H9 (cell line): ENCODE results near the gene CCDC148. TPM values are rescaled to one million over a fixed set of nuclear protein-coding genes. Genes with fewer than 3 reads are reported as not detected.

Experiments used
- DNase-seq: peaks from one replicate; pipeline ENCODE4 v3.0.0-alpha.2; 2017
- H2AFZ ChIP-seq: one replicate; pipeline ENCODE4 v1.6.1; 2013; ENCODE audit warnings: mild to moderate bottlenecking, low read length, control low read depth, moderate library complexity
- H2AK5ac ChIP-seq: 2 replicates; pipeline ENCODE4 v1.6.1; 2013; ENCODE audit warnings: low read length, control low read depth, mixed read lengths; ENCODE audit not compliant: insufficient read length
- H2BK120ac ChIP-seq: one replicate; pipeline ENCODE4 v1.6.1; 2013; ENCODE audit warnings: low read depth, mild to moderate bottlenecking, low read length, control low read depth, inconsistent platforms; ENCODE audit not compliant: poor library complexity, severe bottlenecking
- H2BK12ac ChIP-seq: 2 replicates; pipeline ENCODE4 v1.6.1; 2013; ENCODE audit warnings: low read length, control low read depth, mixed read lengths, low read depth; ENCODE audit not compliant: insufficient read length
- H2BK15ac ChIP-seq: 2 replicates; pipeline ENCODE4 v1.6.1; 2013; ENCODE audit warnings: low read depth, low read length, control low read depth
- H2BK20ac ChIP-seq: one replicate; pipeline ENCODE4 v1.6.1; 2013; ENCODE audit warnings: low read depth, mild to moderate bottlenecking, low read length, control low read depth, inconsistent platforms; ENCODE audit not compliant: poor library complexity, severe bottlenecking
- H2BK5ac ChIP-seq: 2 replicates; pipeline ENCODE4 v1.6.1; 2013; ENCODE audit warnings: low read length, control low read depth, mixed read lengths; ENCODE audit not compliant: insufficient read length
- H3K14ac ChIP-seq: 2 replicates; pipeline ENCODE4 v1.6.1; 2013; ENCODE audit warnings: low read length, control low read depth; ENCODE audit not compliant: insufficient read depth
- H3K18ac ChIP-seq: 2 replicates; pipeline ENCODE4 v1.6.1; 2013; ENCODE audit warnings: low read depth, mild to moderate bottlenecking, mixed read lengths, low read length, control low read depth; ENCODE audit not compliant: insufficient read length
- H3K23ac ChIP-seq: 2 replicates; pipeline ENCODE4 v1.6.1; 2013; ENCODE audit warnings: low read length, control low read depth, mixed read lengths, low read depth; ENCODE audit not compliant: insufficient read length
- H3K23me2 ChIP-seq: 2 replicates; pipeline ENCODE4 v1.6.1; 2013; ENCODE audit warnings: low read depth, mild to moderate bottlenecking, mixed read lengths, low read length, control low read depth; ENCODE audit not compliant: insufficient read length, poor library complexity, severe bottlenecking
- H3K27ac ChIP-seq: 2 replicates; pipeline ENCODE4 v1.5.1; 2013; ENCODE audit warnings: low read length, control low read depth, mixed read lengths, low read depth; ENCODE audit not compliant: insufficient read length
- H3K27me3 ChIP-seq: 2 replicates; pipeline ENCODE4 v1.6.1; 2013; ENCODE audit warnings: low read length, control low read depth, inconsistent platforms; ENCODE audit not compliant: insufficient read depth
- H3K4ac ChIP-seq: 2 replicates; pipeline ENCODE4 v1.6.1; 2013; ENCODE audit warnings: low read depth, mild to moderate bottlenecking, control low read depth, inconsistent platforms, low read length, moderate library complexity
- H3K4me1 ChIP-seq: 2 replicates; pipeline ENCODE4 v1.6.1; 2013; ENCODE audit warnings: low read length, control low read depth, inconsistent platforms; ENCODE audit not compliant: insufficient read depth
- H3K4me2 ChIP-seq: 2 replicates; pipeline ENCODE4 v1.6.1; 2013; ENCODE audit warnings: low read length, control low read depth, mixed read lengths; ENCODE audit not compliant: insufficient read length, insufficient read depth
- H3K56ac ChIP-seq: 2 replicates; pipeline ENCODE4 v1.6.1; 2013; ENCODE audit warnings: low read depth, mild to moderate bottlenecking, mixed read lengths, low read length, control low read depth; ENCODE audit not compliant: insufficient read length
- H3K79me1 ChIP-seq: 2 replicates; pipeline ENCODE4 v1.6.1; 2013; ENCODE audit warnings: low read depth, mild to moderate bottlenecking, moderate library complexity, low read length, control low read depth, inconsistent platforms; ENCODE audit not compliant: insufficient read depth, poor library complexity, severe bottlenecking
- H3K79me2 ChIP-seq: 2 replicates; pipeline ENCODE4 v1.6.1; 2013; ENCODE audit warnings: low read length, control low read depth, inconsistent platforms; ENCODE audit not compliant: insufficient read depth
- H3K9ac ChIP-seq: 2 replicates; pipeline ENCODE4 v1.6.1; 2013; ENCODE audit warnings: low read length, control low read depth, mixed read lengths; ENCODE audit not compliant: insufficient read length; ENCODE audit errors: extremely low read depth
- H3K9me3 ChIP-seq: one replicate; pipeline ENCODE4 v1.6.1; 2013; ENCODE audit warnings: low read depth, low read length, inconsistent platforms; ENCODE audit not compliant: control insufficient read depth
- H3T11ph ChIP-seq: one replicate; pipeline ENCODE4 v1.6.1; 2013; ENCODE audit warnings: mild to moderate bottlenecking, low read length, control low read depth, inconsistent platforms
- H4K20me1 ChIP-seq: one replicate; pipeline ENCODE4 v1.6.1; 2013; ENCODE audit not compliant: control insufficient read depth, insufficient read length, insufficient read depth
- H4K5ac ChIP-seq: 2 replicates; pipeline ENCODE4 v1.6.1; 2013; ENCODE audit warnings: low read depth, mild to moderate bottlenecking, mixed read lengths, low read length, control low read depth; ENCODE audit not compliant: insufficient read length
- H4K8ac ChIP-seq: replicated peaks from 2 replicates; pipeline ENCODE4 v1.6.1; 2013; ENCODE audit warnings: low read length, control low read depth, mixed read lengths, low read depth; ENCODE audit not compliant: insufficient read length
- H4K91ac ChIP-seq: 2 replicates; pipeline ENCODE4 v1.6.1; 2013; ENCODE audit warnings: low read depth, mild to moderate bottlenecking, moderate library complexity, mixed read lengths, low read length, control low read depth; ENCODE audit not compliant: insufficient read length
- H3K27ac Mint-ChIP-seq, 3 experiments: 2 replicates in 2 of 3; 3 replicates in 1 of 3; pipeline ENCODE4 v1.8.0; 2020 to 2021; ENCODE audit warnings: mixed read lengths in 3 of 3, mild to moderate bottlenecking in 1 of 3, moderate library complexity in 1 of 3
- H3K27me3 Mint-ChIP-seq: 2 replicates; pipeline ENCODE4 v1.8.0; 2021; ENCODE audit warnings: low read depth, mild to moderate bottlenecking, moderate library complexity, mixed read lengths
- H3K36me3 Mint-ChIP-seq, 3 experiments: 2 replicates in 2 of 3; 3 replicates in 1 of 3; pipeline ENCODE4 v1.8.0; 2020 to 2021; ENCODE audit warnings: low read depth in 3 of 3, mixed read lengths in 3 of 3; ENCODE audit not compliant: insufficient read depth in 1 of 3
- H3K4me1 Mint-ChIP-seq, 2 experiments: 2 replicates each; pipeline ENCODE4 v1.8.0; 2020; ENCODE audit warnings: mixed read lengths in 2 of 2
- H3K4me3 Mint-ChIP-seq, 2 experiments: 2 replicates in 1 of 2; 3 replicates in 1 of 2; pipeline ENCODE4 v1.8.0; 2020 to 2021; ENCODE audit warnings: mild to moderate bottlenecking in 2 of 2, mixed read lengths in 2 of 2, moderate library complexity in 1 of 2
- H3K9me3 Mint-ChIP-seq, 2 experiments: 2 replicates in 1 of 2; 3 replicates in 1 of 2; pipeline ENCODE4 v1.8.0; 2020; ENCODE audit warnings: mild to moderate bottlenecking in 2 of 2, mixed read lengths in 2 of 2, moderate library complexity in 1 of 2
- WGBS: extraction: QIAGEN DNeasy Blood & Tissue Kit; methylation state at CpG from one replicate; pipeline ENCODE4 v1.1.7; 2013; ENCODE audit warnings: missing lambda C conversion rate, low lambda C conversion rate, mixed read lengths; ENCODE audit not compliant: insufficient read length; ENCODE audit errors: extremely low coverage; 5-methylcytosine and 5-hydroxymethylcytosine counted together
- total RNA-seq: library from RNA; stranded (reverse); gene quantifications from 2 replicates; pipeline ENCODE4 v1.2.1, GENCODE V29; 2021
- TF ChIP-seq, protein P1 (sequence below): fragments of 200-600 bp; sonication (generic); conservative IDR thresholded peaks from 3 replicates; pipeline ENCODE4 v1.8.0; 2021; ENCODE audit warnings: antibody characterized with exemption, mild to moderate bottlenecking

The CCDC148 gene
- total RNA-seq, 1 experiment from 2014 or later: 1.5 TPM

DNA sequence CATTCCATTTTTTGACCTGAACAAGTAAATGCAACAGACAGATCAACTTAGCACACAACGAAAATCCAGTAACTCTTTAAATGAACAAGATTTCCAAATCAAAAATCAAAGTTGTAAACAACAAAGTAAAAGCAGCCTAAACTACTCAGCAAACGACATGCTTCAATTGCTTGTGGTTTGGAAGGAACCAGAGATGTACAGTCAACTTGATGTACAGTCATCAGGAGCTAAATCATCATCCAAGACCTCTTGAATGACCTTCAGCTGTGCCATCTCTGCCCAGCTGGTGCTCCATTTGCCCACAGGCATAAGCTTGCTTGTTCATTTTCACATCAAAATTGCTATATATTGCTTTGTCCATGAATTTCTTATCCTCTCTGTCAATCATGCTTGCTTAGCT is 245.1 kb downstream of the CCDC148 start:
- no peaks in the 10 kb centered on the region for H3K9me3 Mint-ChIP-seq
- H3K27ac Mint-ChIP-seq: no peak overlapping the region
- Histone ChIP-seq H4K5ac (no peak overlapping the region), H2BK120ac (no peak overlapping the region), H3K79me2 (no peaks in the 10 kb centered on the region), H3K18ac (no peak overlapping the region), H3K4me1 (peaks cover 3% of the 10 kb centered on the region; the same call in 1 of the 2 replicates), H4K20me1 (no peaks in the 10 kb centered on the region), H3K23ac (no peak overlapping the region), H2BK15ac (no peak overlapping the region), H4K8ac (no peak overlapping the region), H3K14ac (no peak overlapping the region), H3T11ph (no peak overlapping the region), H2AK5ac (no peak overlapping the region), H2BK12ac (no peak overlapping the region), H3K23me2 (no peaks in the 10 kb centered on the region), H3K79me1 (no peaks in the 10 kb centered on the region), H4K91ac (no peak overlapping the region), H2BK20ac (no peak overlapping the region), H3K27ac (no peak overlapping the region), H3K4ac (no peak overlapping the region), H2BK5ac (no peak overlapping the region), H3K56ac (no peak overlapping the region), H3K9ac (no peak overlapping the region), H3K9me3 (no peaks in the 10 kb centered on the region), H3K4me2 (no peak overlapping the region), H2AFZ (no peak overlapping the region), H3K27me3 (no peaks in the 10 kb centered on the region)
- TF ChIP-seq, protein P1, sequence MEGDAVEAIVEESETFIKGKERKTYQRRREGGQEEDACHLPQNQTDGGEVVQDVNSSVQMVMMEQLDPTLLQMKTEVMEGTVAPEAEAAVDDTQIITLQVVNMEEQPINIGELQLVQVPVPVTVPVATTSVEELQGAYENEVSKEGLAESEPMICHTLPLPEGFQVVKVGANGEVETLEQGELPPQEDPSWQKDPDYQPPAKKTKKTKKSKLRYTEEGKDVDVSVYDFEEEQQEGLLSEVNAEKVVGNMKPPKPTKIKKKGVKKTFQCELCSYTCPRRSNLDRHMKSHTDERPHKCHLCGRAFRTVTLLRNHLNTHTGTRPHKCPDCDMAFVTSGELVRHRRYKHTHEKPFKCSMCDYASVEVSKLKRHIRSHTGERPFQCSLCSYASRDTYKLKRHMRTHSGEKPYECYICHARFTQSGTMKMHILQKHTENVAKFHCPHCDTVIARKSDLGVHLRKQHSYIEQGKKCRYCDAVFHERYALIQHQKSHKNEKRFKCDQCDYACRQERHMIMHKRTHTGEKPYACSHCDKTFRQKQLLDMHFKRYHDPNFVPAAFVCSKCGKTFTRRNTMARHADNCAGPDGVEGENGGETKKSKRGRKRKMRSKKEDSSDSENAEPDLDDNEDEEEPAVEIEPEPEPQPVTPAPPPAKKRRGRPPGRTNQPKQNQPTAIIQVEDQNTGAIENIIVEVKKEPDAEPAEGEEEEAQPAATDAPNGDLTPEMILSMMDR: no peak
- H3K27me3 Mint-ChIP-seq: no peaks in the 10 kb centered on the region
- WGBS: no CpG with 5 or more reads among the region's 2 CpGs
- DNase-seq: no peak
- H3K36me3 Mint-ChIP-seq: no peaks in the 10 kb centered on the region; a peak in 1 of 7 replicates
- H3K4me3 Mint-ChIP-seq: no peak overlapping the region
- H3K4me1 Mint-ChIP-seq: peaks cover 12 to 13% of the 10 kb centered on the region in 2 experiments
